D721Med (cell line): ENCODE results near the gene NCSTN.

Experiments
- DNase-seq: peaks from one replicate; pipeline ENCODE4 v3.0.0; 2011; ENCODE audit warnings: low spot score; ENCODE audit not compliant: insufficient read length
- FAIRE-seq: peaks from 2 replicates; lab custom pipeline; 2011; peaks lifted over from hg19 to GRCh38; lab: Jason Lieb, UNC
- TF ChIP-seq, protein P1 (sequence below): IDR thresholded peaks from 2 replicates; pipeline ENCODE4 v1.5.1; 2012; ENCODE audit warnings: mild to moderate bottlenecking, control low read depth; ENCODE audit not compliant: insufficient read depth; ENCODE audit errors: missing control alignments

The NCSTN gene

GRCh38 chr1:160309571-160309970 is 33.6 kb upstream of the NCSTN start:
- DNase-seq (no peak), FAIRE-seq (no peak)
- TF ChIP-seq, protein P1, sequence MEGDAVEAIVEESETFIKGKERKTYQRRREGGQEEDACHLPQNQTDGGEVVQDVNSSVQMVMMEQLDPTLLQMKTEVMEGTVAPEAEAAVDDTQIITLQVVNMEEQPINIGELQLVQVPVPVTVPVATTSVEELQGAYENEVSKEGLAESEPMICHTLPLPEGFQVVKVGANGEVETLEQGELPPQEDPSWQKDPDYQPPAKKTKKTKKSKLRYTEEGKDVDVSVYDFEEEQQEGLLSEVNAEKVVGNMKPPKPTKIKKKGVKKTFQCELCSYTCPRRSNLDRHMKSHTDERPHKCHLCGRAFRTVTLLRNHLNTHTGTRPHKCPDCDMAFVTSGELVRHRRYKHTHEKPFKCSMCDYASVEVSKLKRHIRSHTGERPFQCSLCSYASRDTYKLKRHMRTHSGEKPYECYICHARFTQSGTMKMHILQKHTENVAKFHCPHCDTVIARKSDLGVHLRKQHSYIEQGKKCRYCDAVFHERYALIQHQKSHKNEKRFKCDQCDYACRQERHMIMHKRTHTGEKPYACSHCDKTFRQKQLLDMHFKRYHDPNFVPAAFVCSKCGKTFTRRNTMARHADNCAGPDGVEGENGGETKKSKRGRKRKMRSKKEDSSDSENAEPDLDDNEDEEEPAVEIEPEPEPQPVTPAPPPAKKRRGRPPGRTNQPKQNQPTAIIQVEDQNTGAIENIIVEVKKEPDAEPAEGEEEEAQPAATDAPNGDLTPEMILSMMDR = no peak

DNA sequence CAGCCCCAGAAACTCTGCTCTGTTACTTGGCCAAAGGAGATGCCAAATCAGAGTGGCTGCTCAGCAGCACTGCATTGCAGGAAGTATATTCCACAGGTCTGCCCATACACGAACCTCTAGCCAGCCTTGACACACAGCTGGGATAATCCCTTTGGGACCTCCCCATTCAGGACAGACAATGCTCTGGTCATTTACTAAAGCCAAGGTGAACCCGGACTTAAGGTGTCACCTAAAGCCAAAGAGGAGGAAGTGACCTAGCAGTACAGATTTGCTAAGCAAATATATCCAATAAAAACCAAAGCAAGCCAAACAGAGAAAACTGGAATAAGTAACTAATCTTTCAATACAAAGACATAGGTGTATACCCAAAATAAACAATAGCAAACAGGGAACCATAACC is 27.8 kb upstream of the NCSTN start:
- TF ChIP-seq, protein P1 = no peak
- no peak for FAIRE-seq

DNA sequence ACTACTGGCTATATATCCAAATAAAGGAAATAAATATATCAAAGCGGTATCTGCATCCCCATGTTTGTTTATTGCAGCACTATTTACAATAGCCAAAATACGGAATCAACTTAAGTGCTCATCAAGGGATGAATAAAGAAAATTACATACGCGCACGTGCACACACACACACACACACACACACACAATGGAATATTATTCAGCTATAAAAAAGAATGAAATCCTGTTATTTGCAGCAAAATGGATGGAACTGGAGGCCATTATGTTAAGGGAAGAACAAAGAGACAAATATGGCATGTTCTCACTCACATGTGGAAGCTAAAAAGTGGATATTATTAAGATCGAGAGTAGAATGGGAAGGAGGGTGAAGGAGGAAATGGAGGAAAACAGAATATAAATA is 20.4 kb upstream of the NCSTN start:
- TF ChIP-seq, protein P1 = no peak
- FAIRE-seq (no peak), DNase-seq (no peak)

More for the DNA sequence above, 27.8 kb upstream of the NCSTN start:
- no peak for DNase-seq

GRCh38 chr1:160325252-160325651 is 17.9 kb upstream of the NCSTN start:
- DNase-seq = no peak
- FAIRE-seq = no peak
- TF ChIP-seq, protein P1 = no peak

DNA sequence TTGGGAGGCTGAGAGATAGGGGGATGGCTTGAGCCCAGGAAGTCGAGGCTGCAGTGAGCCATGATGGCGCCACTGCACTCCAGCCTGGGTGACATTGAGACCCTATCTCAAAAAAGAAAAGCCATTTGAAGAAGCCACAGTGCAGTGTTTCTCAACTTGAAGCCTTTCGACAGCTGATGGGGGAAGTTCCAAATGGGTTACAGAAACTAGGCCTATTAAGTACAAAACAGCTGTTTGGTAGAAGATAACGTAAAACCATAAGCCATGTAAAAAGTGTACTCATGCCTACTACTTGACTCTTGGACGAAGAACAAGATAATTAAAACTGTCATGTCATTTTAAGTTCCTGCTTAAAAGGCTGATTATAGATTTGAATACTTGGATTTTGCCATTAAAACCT is 16.8 kb upstream of the NCSTN start:
- TF ChIP-seq, protein P1 = no peak
- FAIRE-seq = no peak

GRCh38 chr1:160328184-160328583 is 15.0 kb upstream of the NCSTN start:
- FAIRE-seq = no peak
- TF ChIP-seq, protein P1 = no peak
- no peak for DNase-seq

More for the DNA sequence above, 16.8 kb upstream of the NCSTN start:
- DNase-seq = no peak

- DNase-seq (no peak), FAIRE-seq (no peak)
- TF ChIP-seq, protein P1 = no peak
Observed at GRCh38 chr1:160330119-160330518, 13.1 kb upstream of the NCSTN start.
